ENCODE measurements around the gene ATP7A. TPM values are rescaled to one million over a fixed set of nuclear protein-coding genes. Genes with fewer than 3 reads are reported as not detected.
"Not testable (repeated sequence)": the region's sequence is repeated elsewhere in the genome, so short reads cannot be mapped to it uniquely, and the experiment has no call there.

The ATP7A gene
- total and polyA plus RNA-seq, 5 donors from 2014 or later: 2.7 to 13.6 (median 3.0) TPM

GRCh38 chrX:77930581-77930980 is 20.1 kb downstream of the ATP7A start:
- H3K36me3 Mint-ChIP-seq: peaks cover 4% of the 10 kb centered on the region
- no peak overlapping the region for H3K27ac Mint-ChIP-seq
- DNase-seq (no peak), ATAC-seq (ENCODE audit: low read depth in 2 of 2) (no peak)
- H3K27me3 Mint-ChIP-seq: no peaks in the 10 kb centered on the region
- Histone ChIP-seq H3K9me3 (ENCODE audit: control insufficient read depth in 2 of 2, low read length in 2 of 2) (no peaks in the 10 kb centered on the region), H3K27me3 (ENCODE audit: control insufficient read depth, insufficient read depth, low read length) (no peaks in the 10 kb centered on the region), H3K4me1 (ENCODE audit: control insufficient read depth, insufficient read depth, low read length, poor library complexity, severe bottlenecking) (no peaks in the 10 kb centered on the region), H3K36me3 (ENCODE audit: control insufficient read depth, insufficient read depth, low read length) (no peaks in the 10 kb centered on the region), H3K4me3 (ENCODE audit: low read depth, low read length) (no peak overlapping the region), H3K27ac (ENCODE audit: insufficient read depth, low read length, poor library complexity, severe bottlenecking) (no peak overlapping the region)
- H3K4me1 Mint-ChIP-seq: peaks cover 0 to 12% (median 5%) of the 10 kb centered on the region in 4 donors
- no peaks in the 10 kb centered on the region for H3K9me3 Mint-ChIP-seq
- H3K4me3 Mint-ChIP-seq: no peak overlapping the region

GRCh38 chrX:77935886-77936285 is 25.4 kb downstream of the ATP7A start:
- DNase-seq: no peak
- Mint-ChIP-seq H3K4me3 (no peak overlapping the region), H3K4me1 (peaks cover 0 to 12% (median 3%) of the 10 kb centered on the region in 4 donors), H3K27me3 (no peaks in the 10 kb centered on the region), H3K9me3 (no peaks in the 10 kb centered on the region), H3K36me3 (no peaks in the 10 kb centered on the region), H3K27ac (no peak overlapping the region)
- H3K36me3 ChIP-seq (ENCODE audit: control insufficient read depth, insufficient read depth, low read length): no peaks in the 10 kb centered on the region
- no peak for ATAC-seq (ENCODE audit: low read depth in 2 of 2)
- H3K27ac ChIP-seq (ENCODE audit: insufficient read depth, low read length, poor library complexity, severe bottlenecking): no peak overlapping the region
- H3K4me1 ChIP-seq (ENCODE audit: control insufficient read depth, insufficient read depth, low read length, poor library complexity, severe bottlenecking): no peaks in the 10 kb centered on the region
- no peaks in the 10 kb centered on the region for H3K27me3 ChIP-seq (ENCODE audit: control insufficient read depth, insufficient read depth, low read length)
- H3K9me3 ChIP-seq (ENCODE audit: control insufficient read depth in 2 of 2, low read length in 2 of 2): no peaks in the 10 kb centered on the region
- H3K4me3 ChIP-seq (ENCODE audit: low read depth, low read length): no peak overlapping the region

GRCh38 chrX:77936299-77936698 is 25.8 kb downstream of the ATP7A start:
- peaks cover 0 to 12% (median 3%) of the 10 kb centered on the region in 4 donors for H3K4me1 Mint-ChIP-seq
- H3K4me3 Mint-ChIP-seq: no peak overlapping the region
- Histone ChIP-seq H3K27ac (ENCODE audit: insufficient read depth, low read length, poor library complexity, severe bottlenecking) (no peak overlapping the region), H3K27me3 (ENCODE audit: control insufficient read depth, insufficient read depth, low read length) (no peaks in the 10 kb centered on the region), H3K4me1 (ENCODE audit: control insufficient read depth, insufficient read depth, low read length, poor library complexity, severe bottlenecking) (no peaks in the 10 kb centered on the region), H3K36me3 (ENCODE audit: control insufficient read depth, insufficient read depth, low read length) (no peaks in the 10 kb centered on the region), H3K4me3 (ENCODE audit: low read depth, low read length) (no peak overlapping the region), H3K9me3 (ENCODE audit: control insufficient read depth in 2 of 2, low read length in 2 of 2) (no peaks in the 10 kb centered on the region)
- H3K27me3 Mint-ChIP-seq: no peaks in the 10 kb centered on the region
- no peaks in the 10 kb centered on the region for H3K36me3 Mint-ChIP-seq
- no peak for DNase-seq
- no peak for ATAC-seq (ENCODE audit: low read depth in 2 of 2)
- H3K9me3 Mint-ChIP-seq: no peaks in the 10 kb centered on the region
- H3K27ac Mint-ChIP-seq: no peak overlapping the region

GRCh38 chrX:77937291-77937690 is 26.8 kb downstream of the ATP7A start:
- H3K27ac ChIP-seq (ENCODE audit: insufficient read depth, low read length, poor library complexity, severe bottlenecking): no peak overlapping the region
- no peak overlapping the region for H3K4me3 ChIP-seq (ENCODE audit: low read depth, low read length)
- Mint-ChIP-seq H3K9me3 (no peaks in the 10 kb centered on the region), H3K4me3 (no peak overlapping the region), H3K36me3 (no peaks in the 10 kb centered on the region), H3K27me3 (no peaks in the 10 kb centered on the region), H3K4me1 (peaks cover 0 to 14% (median 3%) of the 10 kb centered on the region in 4 donors), H3K27ac (no peak overlapping the region)
- no peaks in the 10 kb centered on the region for H3K9me3 ChIP-seq (ENCODE audit: control insufficient read depth in 2 of 2, low read length in 2 of 2)
- DNase-seq (no peak), ATAC-seq (ENCODE audit: low read depth in 2 of 2) (no peak)
- no peaks in the 10 kb centered on the region for H3K4me1 ChIP-seq (ENCODE audit: control insufficient read depth, insufficient read depth, low read length, poor library complexity, severe bottlenecking)
- H3K36me3 ChIP-seq (ENCODE audit: control insufficient read depth, insufficient read depth, low read length): no peaks in the 10 kb centered on the region
- no peaks in the 10 kb centered on the region for H3K27me3 ChIP-seq (ENCODE audit: control insufficient read depth, insufficient read depth, low read length)

GRCh38 chrX:77938083-77938680 is 27.7 kb downstream of the ATP7A start:
- no peak overlapping the region for H3K27ac Mint-ChIP-seq
- no peak overlapping the region for H3K4me3 Mint-ChIP-seq
- Histone ChIP-seq H3K4me3 (ENCODE audit: low read depth, low read length) (no peak overlapping the region), H3K36me3 (ENCODE audit: control insufficient read depth, insufficient read depth, low read length) (no peaks in the 10 kb centered on the region), H3K4me1 (ENCODE audit: control insufficient read depth, insufficient read depth, low read length, poor library complexity, severe bottlenecking) (no peaks in the 10 kb centered on the region), H3K27ac (ENCODE audit: insufficient read depth, low read length, poor library complexity, severe bottlenecking) (no peak overlapping the region), H3K27me3 (ENCODE audit: control insufficient read depth, insufficient read depth, low read length) (no peaks in the 10 kb centered on the region), H3K9me3 (ENCODE audit: control insufficient read depth in 2 of 2, low read length in 2 of 2) (no peaks in the 10 kb centered on the region)
- no peaks in the 10 kb centered on the region for H3K9me3 Mint-ChIP-seq
- DNase-seq (no peak), ATAC-seq (ENCODE audit: low read depth in 2 of 2) (no peak)
- no peaks in the 10 kb centered on the region for H3K27me3 Mint-ChIP-seq
- peaks cover 0 to 17% (median 3%) of the 10 kb centered on the region in 4 donors for H3K4me1 Mint-ChIP-seq
- H3K36me3 Mint-ChIP-seq: no peaks in the 10 kb centered on the region

GRCh38 chrX:77945031-77945430 is 34.5 kb downstream of the ATP7A start:
- H3K4me3 ChIP-seq (ENCODE audit: low read depth, low read length); DNase-seq; H3K9me3 ChIP-seq (ENCODE audit: control insufficient read depth in 2 of 2, low read length in 2 of 2); H3K27me3 ChIP-seq (ENCODE audit: control insufficient read depth, insufficient read depth, low read length); H3K27ac Mint-ChIP-seq; H3K36me3 Mint-ChIP-seq; H3K36me3 ChIP-seq (ENCODE audit: control insufficient read depth, insufficient read depth, low read length); H3K9me3 Mint-ChIP-seq; H3K4me3 Mint-ChIP-seq; ATAC-seq (ENCODE audit: low read depth in 2 of 2); H3K4me1 ChIP-seq (ENCODE audit: control insufficient read depth, insufficient read depth, low read length, poor library complexity, severe bottlenecking); H3K27ac ChIP-seq (ENCODE audit: insufficient read depth, low read length, poor library complexity, severe bottlenecking); H3K27me3 Mint-ChIP-seq: not testable (repeated sequence)
- peaks cover 0 to 17% (median 0%) of the 10 kb centered on the region in 4 donors for H3K4me1 Mint-ChIP-seq

GRCh38 chrX:77945910-77946545 is 35.5 kb downstream of the ATP7A start:
- H3K4me1 ChIP-seq (ENCODE audit: control insufficient read depth, insufficient read depth, low read length, poor library complexity, severe bottlenecking): no peaks in the 10 kb centered on the region
- H3K36me3 ChIP-seq (ENCODE audit: control insufficient read depth, insufficient read depth, low read length): no peaks in the 10 kb centered on the region
- Mint-ChIP-seq H3K27me3 (no peaks in the 10 kb centered on the region), H3K36me3 (no peaks in the 10 kb centered on the region), H3K27ac (no peak overlapping the region), H3K4me1 (peaks cover 0 to 17% (median 0%) of the 10 kb centered on the region in 4 donors), H3K9me3 (no peaks in the 10 kb centered on the region), H3K4me3 (no peak overlapping the region)
- DNase-seq: no peak
- no peak for ATAC-seq (ENCODE audit: low read depth in 2 of 2)
- no peaks in the 10 kb centered on the region for H3K27me3 ChIP-seq (ENCODE audit: control insufficient read depth, insufficient read depth, low read length)
- no peaks in the 10 kb centered on the region for H3K9me3 ChIP-seq (ENCODE audit: control insufficient read depth in 2 of 2, low read length in 2 of 2)
- no peak overlapping the region for H3K4me3 ChIP-seq (ENCODE audit: low read depth, low read length)
- no peak overlapping the region for H3K27ac ChIP-seq (ENCODE audit: insufficient read depth, low read length, poor library complexity, severe bottlenecking)

- no peak for ATAC-seq (ENCODE audit: low read depth in 2 of 2)
- Mint-ChIP-seq H3K4me3 (no peak overlapping the region), H3K27ac (no peak overlapping the region), H3K9me3 (no peaks in the 10 kb centered on the region), H3K36me3 (no peaks in the 10 kb centered on the region), H3K4me1 (peaks cover 0 to 17% (median 0%) of the 10 kb centered on the region in 4 donors), H3K27me3 (no peaks in the 10 kb centered on the region)
- Histone ChIP-seq H3K4me1 (ENCODE audit: control insufficient read depth, insufficient read depth, low read length, poor library complexity, severe bottlenecking) (no peaks in the 10 kb centered on the region), H3K27me3 (ENCODE audit: control insufficient read depth, insufficient read depth, low read length) (no peaks in the 10 kb centered on the region), H3K27ac (ENCODE audit: insufficient read depth, low read length, poor library complexity, severe bottlenecking) (no peak overlapping the region), H3K4me3 (ENCODE audit: low read depth, low read length) (no peak overlapping the region), H3K36me3 (ENCODE audit: control insufficient read depth, insufficient read depth, low read length) (no peaks in the 10 kb centered on the region), H3K9me3 (ENCODE audit: control insufficient read depth in 2 of 2, low read length in 2 of 2) (no peaks in the 10 kb centered on the region)
- DNase-seq: no peak
These were observed 36.1 kb downstream of the ATP7A start for GRCh38 chrX:77946571-77946970.
